ENCODE data around the gene IRAK2.

GRCh38 chr3:10160925-10161324 lies 3.8 kb upstream of the IRAK2 start:
- TF ChIP-seq RFX5 (IDR thresholded peaks at IDR 0.05) (no peak), EHMT2 (IDR thresholded peaks at IDR 0.05; ENCODE audit: low read depth) (no peak), CTCF (IDR thresholded peaks at IDR 0.05) (no peak), CEBPB (IDR thresholded peaks at IDR 0.05) (no peak), USF2 (IDR thresholded peaks at IDR 0.05) (no peak), POLR2A (IDR thresholded peaks at IDR 0.05; ENCODE audit: low read length) (no peak), NFE2L2 (conservative IDR thresholded peaks at IDR 0.05; ENCODE audit: low read length) (no peak), ESRRA (IDR thresholded peaks at IDR 0.05; ENCODE audit: borderline replicate concordance, low read length) (no peak), MAFK (IDR thresholded peaks at IDR 0.05; ENCODE audit: partially characterized antibody) (no peak), REST (IDR thresholded peaks at IDR 0.05) (no peak), RAD21 (conservative IDR thresholded peaks at IDR 0.05 in 1 of 2, IDR thresholded peaks at IDR 0.05 in 1 of 2) (no peak)

Data from A549 (cell line).